Stimulated activated CD8-positive, alpha-beta memory T cell treated with anti-CD3 and anti-CD28 coated beads, Interleukin-12 subunit alpha, Interleukin-12 subunit beta, amount 100 ng/mL, for 24 hours (primary cell): Measurements from ENCODE around the gene SVEP1.
"Not testable (repeated sequence)": the region's sequence is repeated elsewhere in the genome, so short reads cannot be mapped to it uniquely, and the experiment has no call there.

Experiments
- DNase-seq: peaks from one replicate; pipeline ENCODE4 v3.0.0-alpha.2; 2020; ENCODE audit errors: extremely low read depth

The SVEP1 gene

GRCh38 chr9:110579034-110579861 lies at the start of gene SVEP1:
Gene SVEP1 (minus strand): TSS chr9:110579741. CDS start chr9:110579543, 198 bp downstream.
- no peak for DNase-seq

GRCh38 chr9:110626101-110626829 lies 46.7 kb upstream of the SVEP1 start:
- no peak for DNase-seq

GRCh38 chr9:110623462-110624025 lies 44.0 kb upstream of the SVEP1 start:
- no peak for DNase-seq

GRCh38 chr9:110622368-110622767 lies 42.8 kb upstream of the SVEP1 start:
- DNase-seq: no peak

GRCh38 chr9:110620726-110621125 lies 41.2 kb upstream of the SVEP1 start:
- no peak for DNase-seq

GRCh38 chr9:110619831-110620230 lies 40.3 kb upstream of the SVEP1 start:
- no peak for DNase-seq

- no peak for DNase-seq
These were observed 36.0 kb upstream of the SVEP1 start for GRCh38 chr9:110615498-110615897.

GRCh38 chr9:110614576-110614975 lies 35.0 kb upstream of the SVEP1 start:
- not testable (repeated sequence) for DNase-seq

- DNase-seq: no peak
These were observed 26.7 kb upstream of the SVEP1 start for GRCh38 chr9:110606179-110606790.

- DNase-seq: no peak
These were observed 26.0 kb upstream of the SVEP1 start for GRCh38 chr9:110605565-110605964.

- no peak for DNase-seq
These were observed 24.6 kb upstream of the SVEP1 start for GRCh38 chr9:110604171-110604601.

GRCh38 chr9:110602281-110602680 lies 22.7 kb upstream of the SVEP1 start:
- DNase-seq: no peak

- DNase-seq: no peak
These were observed 21.6 kb upstream of the SVEP1 start for GRCh38 chr9:110601098-110601497.

- no peak for DNase-seq
These were observed 19.9 kb upstream of the SVEP1 start for GRCh38 chr9:110599468-110599867.

GRCh38 chr9:110592044-110592830 lies 12.7 kb upstream of the SVEP1 start:
- DNase-seq: no peak

- no peak for DNase-seq
These were observed 12.0 kb upstream of the SVEP1 start for GRCh38 chr9:110591526-110591925.

- DNase-seq: no peak
These were observed 11.3 kb upstream of the SVEP1 start for GRCh38 chr9:110590816-110591215.

- no peak for DNase-seq
These were observed 8.8 kb upstream of the SVEP1 start for GRCh38 chr9:110588296-110588695.

GRCh38 chr9:110583237-110583636 lies 3.7 kb upstream of the SVEP1 start:
- no peak for DNase-seq

- no peak for DNase-seq
These were observed 2.6 kb upstream of the SVEP1 start for GRCh38 chr9:110582156-110582555.

GRCh38 chr9:110580850-110581249 lies 1.3 kb upstream of the SVEP1 start:
- no peak for DNase-seq

GRCh38 chr9:110579862-110580219 lies 300 bp upstream of the SVEP1 start:
- DNase-seq: no peak
